Measurements from ENCODE around the gene BMP8B. TPM values are rescaled to one million over a fixed set of nuclear protein-coding genes. Genes with fewer than 3 reads are reported as not detected.
"Not testable (repeated sequence)": the region's sequence is repeated elsewhere in the genome, so short reads cannot be mapped to it uniquely, and the experiment has no call there.

BMP8B gene
- total and polyA plus RNA-seq, 10 donors: 0.08 to 2.5 (median 1.1) TPM

DNA sequence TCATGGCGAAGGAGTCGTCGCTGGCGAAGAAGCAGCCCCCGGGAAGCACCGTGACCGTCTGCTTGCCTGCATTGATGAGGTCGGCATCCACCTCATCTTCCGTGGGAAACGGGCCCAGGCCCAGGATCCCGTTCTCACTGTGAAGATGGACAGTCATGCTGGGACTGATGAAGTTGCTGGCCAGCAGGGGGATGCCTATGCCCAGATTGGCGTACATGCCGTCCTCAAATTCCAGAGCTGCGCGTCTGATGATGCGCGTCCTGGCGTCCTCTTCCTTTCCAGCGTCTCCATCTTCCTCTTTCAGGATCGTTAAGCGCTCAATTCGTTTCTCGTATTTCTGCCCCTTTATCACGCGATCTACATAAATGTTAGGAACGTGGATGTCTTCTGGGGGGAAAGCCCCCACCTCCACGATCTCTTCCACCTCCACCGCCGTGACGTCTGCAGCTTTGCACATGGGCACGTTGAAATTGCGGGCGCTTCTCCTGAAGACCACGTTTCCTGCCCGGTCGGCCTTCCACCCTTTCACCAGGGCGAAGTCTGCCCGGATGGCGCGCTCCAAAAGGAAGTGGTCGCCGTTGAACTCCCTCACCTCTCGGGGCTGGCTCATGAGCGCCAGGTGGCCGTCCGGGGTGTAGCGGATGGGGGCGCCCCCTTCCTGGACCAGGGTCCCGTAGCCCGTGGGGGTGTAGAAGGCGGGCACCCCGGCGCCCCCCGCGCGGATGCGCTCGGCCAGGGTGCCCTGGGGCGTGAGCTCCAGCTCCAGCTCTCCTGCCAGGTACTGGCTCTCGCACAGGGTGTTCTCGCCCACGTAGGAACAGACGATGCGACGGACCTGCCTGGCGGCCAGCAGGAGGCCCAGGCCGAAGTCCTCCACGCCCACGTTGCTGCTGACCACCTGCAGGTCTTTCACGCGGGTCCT is 18.3 kb downstream of the BMP8B start:
- intact Hi-C loops (cut with DNase I; ENCODE audit: low total_unique reads); DNase-seq; H3K36me3 ChIP-seq; H3K9me3 ChIP-seq; H3K4me1 ChIP-seq; H3K27ac ChIP-seq: not testable (repeated sequence)
- 2 to 16% (median 6%) methylated on average over 13 to 27 of the region's 71 CpGs for WGBS, 5 donors
- Histone ChIP-seq H3K4me3 (peak overlapping the region in 1 of 8 donors; percentile 54), H3K27me3 (replicated peaks in 1 of 7) (peaks cover 0 to 17% (median 4%) of the 10 kb centered on the region in 7 donors)

DNA sequence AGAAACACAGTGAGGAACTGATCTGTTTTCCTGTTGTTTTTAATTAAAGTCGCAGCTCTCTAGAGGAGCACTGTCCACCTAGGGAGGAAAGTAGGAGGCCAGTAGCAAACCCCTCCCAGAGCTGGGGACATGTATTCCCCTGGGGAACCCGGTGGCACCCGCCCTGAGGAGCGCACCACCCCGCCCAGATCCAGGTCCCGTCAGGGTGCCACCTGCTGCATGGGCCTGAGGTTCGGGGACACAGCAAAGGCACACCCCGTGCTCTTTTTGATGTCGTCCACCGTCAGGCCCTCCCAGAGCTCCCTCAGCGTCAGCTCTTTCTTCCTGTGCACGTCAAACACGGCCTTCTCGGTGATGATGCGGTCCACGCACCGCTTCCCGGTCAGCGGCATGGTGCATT is 19.2 kb downstream of the BMP8B start:
- H3K4me1 ChIP-seq; H3K4me3 ChIP-seq; DNase-seq; H3K27ac ChIP-seq; intact Hi-C loops (cut with DNase I; ENCODE audit: low total_unique reads); H3K9me3 ChIP-seq; H3K36me3 ChIP-seq: not testable (repeated sequence)
- peaks cover 0 to 17% (median 4%) of the 10 kb centered on the region in 7 donors for H3K27me3 ChIP-seq (replicated peaks in 1 of 7)
- 83 to 89% (median 85%) methylated on average over 9 to 18 of the region's 19 CpGs; no CpG with 5 or more reads in 1 of the 5 donors for WGBS, 5 donors

DNA sequence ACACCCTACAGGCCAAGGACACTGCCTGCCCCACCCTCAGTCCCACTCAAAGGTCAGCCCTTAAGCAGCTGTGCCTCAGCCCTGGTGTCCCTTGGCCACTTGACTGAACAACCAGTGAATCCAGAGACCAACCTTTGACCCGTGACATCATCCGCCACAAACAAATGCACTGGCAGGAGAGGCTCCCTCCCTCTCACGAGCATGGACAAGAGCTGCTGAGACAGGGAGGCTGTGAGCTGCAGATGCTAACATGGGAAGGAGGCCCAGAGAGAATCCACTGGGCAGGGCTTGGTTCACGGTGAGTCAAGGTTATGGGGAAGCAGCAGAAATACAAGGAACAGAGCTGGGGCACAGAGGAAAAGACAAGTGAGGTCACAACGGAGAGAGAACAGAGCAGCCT is 22.2 kb downstream of the BMP8B start:
- 47 to 85% (median 71%) methylated on average over 1 to 2 of the region's 5 CpGs for WGBS, 5 donors
- H3K27ac ChIP-seq; DNase-seq; H3K9me3 ChIP-seq; H3K4me3 ChIP-seq; H3K4me1 ChIP-seq; intact Hi-C loops (cut with DNase I; ENCODE audit: low total_unique reads): not testable (repeated sequence)
- peaks cover 0 to 16% (median 4%) of the 10 kb centered on the region in 7 donors for H3K27me3 ChIP-seq (replicated peaks in 1 of 7)
- H3K36me3 ChIP-seq: peaks cover 0 to 21% (median 1%) of the 10 kb centered on the region in 6 donors

DNA sequence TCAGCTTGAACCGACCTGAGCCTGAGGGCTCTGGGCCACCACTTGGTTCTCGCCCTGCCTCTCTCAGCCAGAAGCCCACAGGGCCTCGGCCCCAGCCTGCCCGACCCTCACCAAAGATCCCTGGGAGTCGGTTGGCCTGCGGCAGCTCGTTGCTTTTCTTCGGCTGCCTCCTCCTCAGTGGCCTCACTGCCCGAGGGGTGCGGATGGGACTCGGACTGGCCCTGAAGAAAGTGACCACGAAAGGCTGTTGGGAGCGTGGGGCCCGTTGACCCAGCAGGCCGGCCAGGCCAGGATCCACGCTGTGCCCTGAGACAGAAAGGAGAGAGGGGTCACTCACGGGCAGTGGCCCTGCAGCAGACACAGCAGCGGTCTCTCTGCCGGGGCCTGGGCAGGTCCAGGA is 24.2 kb downstream of the BMP8B start:
- DNase-seq; H3K4me1 ChIP-seq; H3K27me3 ChIP-seq (replicated peaks in 1 of 7); H3K27ac ChIP-seq; H3K4me3 ChIP-seq; H3K9me3 ChIP-seq; intact Hi-C loops (cut with DNase I; ENCODE audit: low total_unique reads): not testable (repeated sequence)
- WGBS, 5 donors: 87 to 100% (median 95%) methylated on average over 3 to 14 of the region's 19 CpGs; no CpG with 5 or more reads in 1 of the 5 donors
- H3K36me3 ChIP-seq: peaks cover 0 to 41% (median 12%) of the 10 kb centered on the region in 6 donors

DNA sequence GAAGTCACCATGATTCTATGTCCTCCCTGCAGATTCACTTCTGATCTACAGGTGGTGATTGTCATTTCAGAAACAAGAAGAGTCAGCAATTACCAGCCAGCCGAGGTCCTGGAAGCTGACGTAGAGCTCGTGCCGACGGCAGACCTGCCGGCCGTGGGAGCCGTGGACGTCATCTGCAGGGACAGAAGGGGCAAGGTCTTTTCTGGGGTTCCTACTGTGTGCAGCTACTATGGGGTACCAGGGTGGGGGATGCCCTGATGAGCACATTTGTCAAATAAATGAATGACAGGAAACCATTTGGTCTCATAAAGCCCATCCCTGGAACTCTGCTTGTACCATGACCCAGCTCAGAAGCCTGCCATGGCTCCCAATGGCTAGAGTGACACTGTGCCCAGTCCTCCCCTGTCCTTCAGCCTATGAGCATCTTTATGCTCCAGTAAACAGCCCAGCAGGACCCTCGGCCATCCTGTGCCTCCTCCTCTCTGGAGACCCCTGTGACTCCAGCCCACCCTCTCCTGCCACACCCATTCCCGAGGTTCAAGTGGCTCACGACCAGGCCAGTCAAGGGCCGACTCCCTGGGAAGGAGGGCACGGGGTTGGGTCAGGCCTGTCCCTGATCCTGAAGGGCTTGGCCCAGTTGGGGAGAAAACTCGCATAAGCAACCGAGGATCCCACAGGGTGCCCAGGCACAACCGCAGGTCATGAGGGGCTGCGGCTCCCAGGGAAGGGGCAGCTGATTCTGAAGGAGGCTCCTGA is 24.9 kb downstream of the BMP8B start:
- H3K4me1 ChIP-seq; intact Hi-C loops (cut with DNase I; ENCODE audit: low total_unique reads); DNase-seq; H3K27ac ChIP-seq; H3K27me3 ChIP-seq (replicated peaks in 1 of 7); H3K4me3 ChIP-seq; H3K9me3 ChIP-seq: not testable (repeated sequence)
- peaks cover 0 to 48% (median 19%) of the 10 kb centered on the region in 6 donors for H3K36me3 ChIP-seq
- 84 to 92% (median 86%) methylated on average over 12 to 15 of the region's 18 CpGs for WGBS, 5 donors

DNA sequence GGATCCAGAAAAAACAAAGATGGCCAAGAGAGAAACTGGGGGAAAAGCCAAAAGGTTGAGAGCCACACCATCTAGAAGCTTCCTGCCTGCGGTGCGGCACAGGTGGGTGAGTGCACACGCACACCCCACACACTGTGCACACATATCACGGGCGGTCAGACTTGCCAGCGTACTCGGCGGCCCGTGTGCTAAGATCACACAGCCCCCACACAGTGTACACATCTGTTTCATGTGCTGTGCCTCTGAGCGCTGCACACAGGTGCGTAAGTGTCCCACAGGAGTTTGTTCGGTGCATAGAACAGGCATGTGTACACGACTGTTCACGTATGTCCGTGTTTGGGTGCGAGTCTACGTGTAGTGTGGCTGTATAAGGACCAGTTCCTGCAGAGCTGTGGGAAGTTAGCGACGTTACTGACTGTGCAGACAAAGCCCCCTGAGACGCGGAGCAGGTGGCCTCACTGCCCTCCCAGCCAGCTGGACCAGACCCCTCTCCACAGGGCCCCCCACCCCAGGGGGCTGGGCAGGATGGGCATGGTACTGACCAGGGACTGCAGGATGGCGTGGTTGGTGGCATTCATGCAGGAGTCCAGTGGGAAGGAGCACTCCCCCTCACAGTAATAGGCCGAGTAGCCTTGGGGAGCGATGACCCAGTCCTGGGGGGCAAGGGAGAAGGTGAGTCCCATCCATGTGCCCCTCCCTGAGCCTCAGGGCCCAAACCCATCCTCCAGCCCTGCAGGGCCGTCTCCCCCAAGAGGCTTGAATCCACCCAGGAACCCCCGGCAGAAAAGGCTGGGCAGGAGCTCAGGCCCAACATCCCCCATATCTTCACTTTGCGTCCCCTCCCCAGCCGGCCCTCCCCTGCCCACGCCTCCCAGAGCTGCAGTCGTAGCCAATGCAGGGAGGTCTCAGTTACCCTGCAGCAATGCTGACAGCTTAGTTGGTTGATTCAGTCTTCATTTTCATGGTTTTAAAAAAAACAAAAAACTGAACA is 25.8 kb downstream of the BMP8B start:
- TF ChIP-seq POLR2AphosphoS5 (IDR thresholded peaks at IDR 0.05) (no peak), POLR2A (IDR thresholded peaks at IDR 0.05) (no peak)
- TF ChIP-seq, protein P1, sequence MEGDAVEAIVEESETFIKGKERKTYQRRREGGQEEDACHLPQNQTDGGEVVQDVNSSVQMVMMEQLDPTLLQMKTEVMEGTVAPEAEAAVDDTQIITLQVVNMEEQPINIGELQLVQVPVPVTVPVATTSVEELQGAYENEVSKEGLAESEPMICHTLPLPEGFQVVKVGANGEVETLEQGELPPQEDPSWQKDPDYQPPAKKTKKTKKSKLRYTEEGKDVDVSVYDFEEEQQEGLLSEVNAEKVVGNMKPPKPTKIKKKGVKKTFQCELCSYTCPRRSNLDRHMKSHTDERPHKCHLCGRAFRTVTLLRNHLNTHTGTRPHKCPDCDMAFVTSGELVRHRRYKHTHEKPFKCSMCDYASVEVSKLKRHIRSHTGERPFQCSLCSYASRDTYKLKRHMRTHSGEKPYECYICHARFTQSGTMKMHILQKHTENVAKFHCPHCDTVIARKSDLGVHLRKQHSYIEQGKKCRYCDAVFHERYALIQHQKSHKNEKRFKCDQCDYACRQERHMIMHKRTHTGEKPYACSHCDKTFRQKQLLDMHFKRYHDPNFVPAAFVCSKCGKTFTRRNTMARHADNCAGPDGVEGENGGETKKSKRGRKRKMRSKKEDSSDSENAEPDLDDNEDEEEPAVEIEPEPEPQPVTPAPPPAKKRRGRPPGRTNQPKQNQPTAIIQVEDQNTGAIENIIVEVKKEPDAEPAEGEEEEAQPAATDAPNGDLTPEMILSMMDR (IDR thresholded peaks at IDR 0.05 in 8 of 11, conservative IDR thresholded peaks at IDR 0.05 in 3 of 11): no peak
- Histone ChIP-seq H3K36me3 (peaks cover 0 to 57% (median 28%) of the 10 kb centered on the region in 6 donors), H3K4me1 (no peaks in the 10 kb centered on the region), H3K27ac (no peak overlapping the region), H3K27me3 (replicated peaks in 1 of 7) (no peaks in the 10 kb centered on the region), H3K9me3 (no peaks in the 10 kb centered on the region), H3K4me3 (no peak overlapping the region)
- intact Hi-C loops (cut with DNase I; ENCODE audit: low total_unique reads): no loop called here
- 91 to 95% (median 92%) methylated on average over 26 to 30 of the region's 30 CpGs for WGBS, 5 donors
- no peak for DNase-seq

Data from spleen (tissue), 11 donors.